Right lobe of liver (tissue), 4 donors: Measurements from ENCODE around the gene GJA4.

Source experiments
- POLR2A ChIP-seq: fragments of 450-650 bp; IDR thresholded peaks from one replicate; pipeline ENCODE4 v1.6.1; 2017; ENCODE audit warnings: antibody characterized with exemption, mild to moderate bottlenecking
- TF ChIP-seq, protein P1 (sequence below), 4 donors: fragments of 200-600 bp in 3 of 4; fragments of 450-650 bp in 1 of 4; IDR thresholded peaks; one replicate each; pipeline versions ENCODE4 v1.5.1 to v1.8.0; 2016 to 2022; ENCODE audit warnings: antibody characterized with exemption in 4 of 4, mild to moderate bottlenecking in 2 of 4
- donor health status: DM: no; HTN: no; CAD: no.
- donor health status: DM: no; HTN: no; CAD: no.
- donor health status: DM: no; HTN: yes; CAD: no.

DNA sequence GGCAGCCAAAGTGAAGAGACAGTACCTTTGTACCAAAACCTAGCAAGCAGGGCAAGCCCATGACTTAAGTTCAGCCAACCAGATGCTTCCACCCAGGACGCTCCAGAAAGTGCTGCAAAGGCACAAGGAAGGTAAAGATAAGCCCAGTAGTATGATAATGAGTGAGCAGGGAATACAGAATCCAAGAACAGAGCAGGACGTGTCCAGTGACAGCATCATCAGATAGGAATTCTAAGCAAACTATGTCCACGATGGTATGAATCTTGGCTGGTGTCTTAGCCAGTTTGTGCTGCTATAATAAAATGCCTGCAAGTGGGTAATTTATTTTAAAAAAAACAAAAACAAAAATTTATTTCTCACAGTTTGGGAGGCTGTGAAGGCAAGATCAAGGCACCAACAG lies 13.6 kb downstream of the GJA4 start:
- no peak for TF ChIP-seq POLR2A
- TF ChIP-seq, protein P1, sequence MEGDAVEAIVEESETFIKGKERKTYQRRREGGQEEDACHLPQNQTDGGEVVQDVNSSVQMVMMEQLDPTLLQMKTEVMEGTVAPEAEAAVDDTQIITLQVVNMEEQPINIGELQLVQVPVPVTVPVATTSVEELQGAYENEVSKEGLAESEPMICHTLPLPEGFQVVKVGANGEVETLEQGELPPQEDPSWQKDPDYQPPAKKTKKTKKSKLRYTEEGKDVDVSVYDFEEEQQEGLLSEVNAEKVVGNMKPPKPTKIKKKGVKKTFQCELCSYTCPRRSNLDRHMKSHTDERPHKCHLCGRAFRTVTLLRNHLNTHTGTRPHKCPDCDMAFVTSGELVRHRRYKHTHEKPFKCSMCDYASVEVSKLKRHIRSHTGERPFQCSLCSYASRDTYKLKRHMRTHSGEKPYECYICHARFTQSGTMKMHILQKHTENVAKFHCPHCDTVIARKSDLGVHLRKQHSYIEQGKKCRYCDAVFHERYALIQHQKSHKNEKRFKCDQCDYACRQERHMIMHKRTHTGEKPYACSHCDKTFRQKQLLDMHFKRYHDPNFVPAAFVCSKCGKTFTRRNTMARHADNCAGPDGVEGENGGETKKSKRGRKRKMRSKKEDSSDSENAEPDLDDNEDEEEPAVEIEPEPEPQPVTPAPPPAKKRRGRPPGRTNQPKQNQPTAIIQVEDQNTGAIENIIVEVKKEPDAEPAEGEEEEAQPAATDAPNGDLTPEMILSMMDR (IDR thresholded peaks at IDR 0.05): no peak
